DMS 273 (cell line): ENCODE measurements around the gene FKBP3.

Experiments used
- DNase-seq: peaks from one replicate; lab custom pipeline; 2025; ENCODE audit not compliant: unreplicated experiment; lab: John Stamatoyannopoulos, UW

FKBP3 gene

GRCh38 chr14:45065956-45066355, 68.3 kb downstream of the FKBP3 start:
- DNase-seq = no peak
